Karpas-422 (cell line): ENCODE data around the gene AP1S1. TPM values are rescaled to one million over a fixed set of nuclear protein-coding genes. Genes with fewer than 3 reads are reported as not detected.
"Not testable (repeated sequence)": the region's sequence is repeated elsewhere in the genome, so short reads cannot be mapped to it uniquely, and the experiment has no call there.

Experiments
- DNase-seq: peaks from one replicate; pipeline ENCODE4 v3.0.0-alpha.2; 2015
- H2AFZ ChIP-seq: fragments of 200-600 bp; sonication (generic); 2 replicates; pipeline ENCODE4 v1.6.1; 2014; ENCODE audit warnings: antibody characterized with exemption, low read length, mixed read lengths
- H3K27ac ChIP-seq: fragments of 200-600 bp; sonication (generic); 2 replicates; pipeline ENCODE4 v1.5.1; 2014; ENCODE audit warnings: mild to moderate bottlenecking, low read length, moderate library complexity
- H3K27me3 ChIP-seq: fragments of 200-600 bp; sonication (generic); 2 replicates; pipeline ENCODE4 v1.6.1; 2014; ENCODE audit warnings: low read length, mixed read lengths
- H3K36me3 ChIP-seq: fragments of 200-600 bp; sonication (generic); 2 replicates; pipeline ENCODE4 v1.6.1; 2014; ENCODE audit warnings: low read length, mixed read lengths; ENCODE audit not compliant: insufficient read depth
- H3K4me1 ChIP-seq: fragments of 200-600 bp; sonication (generic); 2 replicates; pipeline ENCODE4 v1.6.1; 2014; ENCODE audit warnings: mild to moderate bottlenecking, low read length, mixed read lengths
- H3K4me2 ChIP-seq: fragments of 200-600 bp; sonication (generic); 2 replicates; pipeline ENCODE4 v1.6.1; 2014; ENCODE audit warnings: low read length, low read depth, mild to moderate bottlenecking; ENCODE audit not compliant: poor library complexity, severe bottlenecking
- H3K4me3 ChIP-seq: fragments of 200-600 bp; sonication (generic); 2 replicates; pipeline ENCODE4 v1.5.1; 2014; ENCODE audit warnings: mild to moderate bottlenecking, antibody characterized with exemption, low read length, mixed read lengths
- H3K79me2 ChIP-seq: fragments of 200-600 bp; sonication (generic); 2 replicates; pipeline ENCODE4 v1.6.1; 2014; ENCODE audit warnings: mild to moderate bottlenecking, low read length, mixed read lengths
- H3K9ac ChIP-seq: fragments of 200-600 bp; sonication (generic); 2 replicates; pipeline ENCODE4 v1.6.0; 2014; ENCODE audit warnings: low read length
- H3K9me2 ChIP-seq: fragments of 200-600 bp; sonication (generic), shearing (Covaris generic); replicated peaks from 2 replicates; pipeline ENCODE4 v1.6.0; 2014; ENCODE audit warnings: mild to moderate bottlenecking, low read length, moderate library complexity; ENCODE audit not compliant: insufficient read depth
- H3K9me3 ChIP-seq: fragments of 300-700, 200-600 bp; sonication (generic); 2 replicates; pipeline ENCODE4 v1.6.1; 2014; ENCODE audit warnings: low read length, mixed read lengths
- H4K20me1 ChIP-seq: fragments of 200-600 bp; sonication (generic); 2 replicates; pipeline ENCODE4 v1.6.1; 2014; ENCODE audit warnings: mild to moderate bottlenecking, antibody characterized with exemption, low read length, low read depth; ENCODE audit not compliant: insufficient read depth
- total RNA-seq: library from RNA; depleted of rRNA; stranded (reverse); fragments of >200 nt; shearing (Covaris generic); gene quantifications from 2 replicates; pipeline ENCODE4 v1.2.3, GENCODE V29; 2014; ENCODE audit warnings: low replicate concordance

AP1S1 gene
- total RNA-seq, 1 experiment from 2014 or later = 150 TPM

GRCh38 chr7:101127460-101128039, 26.7 kb upstream of the AP1S1 start:
- Histone ChIP-seq H3K79me2 (no peaks in the 10 kb centered on the region), H3K9me3 (no peaks in the 10 kb centered on the region), H3K9ac (no peak overlapping the region), H3K27me3 (no peaks in the 10 kb centered on the region), H3K4me2 (no peak overlapping the region), H2AFZ (no peak overlapping the region), H3K27ac (no peak overlapping the region), H3K9me2 (no peaks in the 10 kb centered on the region), H3K36me3 (no peaks in the 10 kb centered on the region), H3K4me3 (no peak overlapping the region), H4K20me1 (no peaks in the 10 kb centered on the region), H3K4me1 (peaks cover 9% of the 10 kb centered on the region)
- DNase-seq = no peak

- H3K9ac ChIP-seq = no peak overlapping the region
- peaks cover 9% of the 10 kb centered on the region for H3K4me1 ChIP-seq
- H4K20me1 ChIP-seq = no peaks in the 10 kb centered on the region
Observed at GRCh38 chr7:101128040-101128834, 26.0 kb upstream of the AP1S1 start.

GRCh38 chr7:101129603-101130117, 24.6 kb upstream of the AP1S1 start:
- no peak for DNase-seq
- H3K4me3 ChIP-seq = no peak overlapping the region
- no peak overlapping the region for H3K9ac ChIP-seq
- no peaks in the 10 kb centered on the region for H3K27me3 ChIP-seq
- no peaks in the 10 kb centered on the region for H3K9me3 ChIP-seq
- no peaks in the 10 kb centered on the region for H3K79me2 ChIP-seq
- H3K27ac ChIP-seq = no peak overlapping the region
- H2AFZ ChIP-seq = no peak overlapping the region
- H3K4me2 ChIP-seq = no peak overlapping the region
- no peaks in the 10 kb centered on the region for H3K36me3 ChIP-seq
- H3K9me2 ChIP-seq = no peaks in the 10 kb centered on the region
- peaks cover 9% of the 10 kb centered on the region for H3K4me1 ChIP-seq
- H4K20me1 ChIP-seq = no peaks in the 10 kb centered on the region

More at GRCh38 chr7:101128040-101128834, 26.0 kb upstream of the AP1S1 start:
- no peaks in the 10 kb centered on the region for H3K9me2 ChIP-seq
- no peak overlapping the region for H3K4me3 ChIP-seq
- no peaks in the 10 kb centered on the region for H3K27me3 ChIP-seq
- H3K79me2 ChIP-seq = no peaks in the 10 kb centered on the region
- H3K27ac ChIP-seq = no peak overlapping the region
- no peaks in the 10 kb centered on the region for H3K9me3 ChIP-seq
- H3K4me2 ChIP-seq = no peak overlapping the region
- no peaks in the 10 kb centered on the region for H3K36me3 ChIP-seq
- no peak overlapping the region for H2AFZ ChIP-seq
- DNase-seq = no peak

- DNase-seq, H2AFZ ChIP-seq, H3K4me3 ChIP-seq, H3K27ac ChIP-seq, H3K27me3 ChIP-seq, H3K9ac ChIP-seq, H3K4me2 ChIP-seq, H4K20me1 ChIP-seq, H3K9me3 ChIP-seq, H3K4me1 ChIP-seq, H3K79me2 ChIP-seq, H3K9me2 ChIP-seq, H3K36me3 ChIP-seq: not testable (repeated sequence)
Observed at GRCh38 chr7:101132626-101133600, 21.4 kb upstream of the AP1S1 start.

GRCh38 chr7:101133621-101134398, 20.5 kb upstream of the AP1S1 start:
- Histone ChIP-seq H3K4me3 (no peak overlapping the region), H3K4me2 (no peak overlapping the region), H2AFZ (no peak overlapping the region), H3K4me1 (peaks cover 3% of the 10 kb centered on the region), H3K27me3 (no peaks in the 10 kb centered on the region), H3K36me3 (no peaks in the 10 kb centered on the region), H3K79me2 (no peaks in the 10 kb centered on the region), H4K20me1 (no peaks in the 10 kb centered on the region), H3K27ac (no peak overlapping the region), H3K9me2 (no peaks in the 10 kb centered on the region), H3K9me3 (no peaks in the 10 kb centered on the region), H3K9ac (no peak overlapping the region)
- DNase-seq = no peak

- H3K79me2 ChIP-seq = no peaks in the 10 kb centered on the region
- no peak overlapping the region for H3K4me3 ChIP-seq
- no peak for DNase-seq
- no peaks in the 10 kb centered on the region for H3K9me2 ChIP-seq
- no peak overlapping the region for H2AFZ ChIP-seq
- no peak overlapping the region for H3K4me2 ChIP-seq
- no peak overlapping the region for H3K27ac ChIP-seq
- no peak overlapping the region for H3K9ac ChIP-seq
- H3K36me3 ChIP-seq = no peaks in the 10 kb centered on the region
- H3K27me3 ChIP-seq = no peaks in the 10 kb centered on the region
- H3K9me3 ChIP-seq = no peaks in the 10 kb centered on the region
- H4K20me1 ChIP-seq = no peaks in the 10 kb centered on the region
- peaks cover 3% of the 10 kb centered on the region for H3K4me1 ChIP-seq
Observed at GRCh38 chr7:101134399-101134980, 19.8 kb upstream of the AP1S1 start.

- Histone ChIP-seq H3K79me2 (no peaks in the 10 kb centered on the region), H3K27me3 (no peaks in the 10 kb centered on the region), H3K4me3 (no peak overlapping the region), H4K20me1 (no peaks in the 10 kb centered on the region), H3K4me2 (no peak overlapping the region), H3K9me3 (no peaks in the 10 kb centered on the region), H3K27ac (no peak overlapping the region), H3K36me3 (no peaks in the 10 kb centered on the region), H3K9me2 (no peaks in the 10 kb centered on the region), H2AFZ (no peak overlapping the region), H3K4me1 (peaks cover 3% of the 10 kb centered on the region), H3K9ac (no peak overlapping the region)
- DNase-seq = no peak
Observed at GRCh38 chr7:101137651-101138212, 16.5 kb upstream of the AP1S1 start.
